Neural crest cell (in vitro differentiated cells): ENCODE results near the gene DDR1. TPM values are rescaled to one million over a fixed set of nuclear protein-coding genes. Genes with fewer than 3 reads are reported as not detected.
"Not testable (repeated sequence)": the region's sequence is repeated elsewhere in the genome, so short reads cannot be mapped to it uniquely, and the experiment has no call there.

Experiments used
- DNase-seq: peaks from one replicate; pipeline ENCODE4 v3.0.0; 2021; ENCODE audit warnings: low read depth, mixed read lengths, low spot score
- H3K27ac Mint-ChIP-seq: one replicate; pipeline ENCODE4 v1.8.0; 2021; ENCODE audit warnings: mild to moderate bottlenecking, mixed read lengths; ENCODE audit not compliant: unreplicated experiment
- H3K27me3 Mint-ChIP-seq: 2 replicates; pipeline ENCODE4 v1.8.0; 2021; ENCODE audit warnings: low read depth, mild to moderate bottlenecking, mixed read lengths
- H3K36me3 Mint-ChIP-seq: 2 replicates; pipeline ENCODE4 v1.8.0; 2021; ENCODE audit warnings: low read depth, mild to moderate bottlenecking, mixed read lengths
- H3K4me1 Mint-ChIP-seq: 2 replicates; pipeline ENCODE4 v1.8.0; 2021; ENCODE audit warnings: mixed read lengths
- H3K4me3 Mint-ChIP-seq: one replicate; pipeline ENCODE4 v1.8.0; 2021; ENCODE audit warnings: mild to moderate bottlenecking, mixed read lengths
- H3K9me3 Mint-ChIP-seq: 2 replicates; pipeline ENCODE4 v1.8.0; 2021; ENCODE audit warnings: mixed read lengths
- total RNA-seq: library from RNA; stranded (reverse); gene quantifications from 2 replicates; pipeline ENCODE4 v1.2.1, GENCODE V29; 2021
- TF ChIP-seq, protein P1 (sequence below): fragments of 200-600 bp; sonication (generic); conservative IDR thresholded peaks from 2 replicates; pipeline ENCODE4 v1.5.0; 2021; ENCODE audit warnings: antibody characterized with exemption, mild to moderate bottlenecking

The DDR1 gene
- total RNA-seq, 1 donor from 2014 or later = 178 TPM

GRCh38 chr6:30847421-30847970 is 36.8 kb upstream of the DDR1 start:
- Mint-ChIP-seq H3K4me1 (peaks cover 37% of the 10 kb centered on the region), H3K36me3 (peaks cover 5% of the 10 kb centered on the region), H3K9me3 (peaks cover 8% of the 10 kb centered on the region), H3K27ac (no peak overlapping the region), H3K27me3 (no peaks in the 10 kb centered on the region), H3K4me3 (no peak overlapping the region)
- no peak for DNase-seq
- TF ChIP-seq, protein P1, sequence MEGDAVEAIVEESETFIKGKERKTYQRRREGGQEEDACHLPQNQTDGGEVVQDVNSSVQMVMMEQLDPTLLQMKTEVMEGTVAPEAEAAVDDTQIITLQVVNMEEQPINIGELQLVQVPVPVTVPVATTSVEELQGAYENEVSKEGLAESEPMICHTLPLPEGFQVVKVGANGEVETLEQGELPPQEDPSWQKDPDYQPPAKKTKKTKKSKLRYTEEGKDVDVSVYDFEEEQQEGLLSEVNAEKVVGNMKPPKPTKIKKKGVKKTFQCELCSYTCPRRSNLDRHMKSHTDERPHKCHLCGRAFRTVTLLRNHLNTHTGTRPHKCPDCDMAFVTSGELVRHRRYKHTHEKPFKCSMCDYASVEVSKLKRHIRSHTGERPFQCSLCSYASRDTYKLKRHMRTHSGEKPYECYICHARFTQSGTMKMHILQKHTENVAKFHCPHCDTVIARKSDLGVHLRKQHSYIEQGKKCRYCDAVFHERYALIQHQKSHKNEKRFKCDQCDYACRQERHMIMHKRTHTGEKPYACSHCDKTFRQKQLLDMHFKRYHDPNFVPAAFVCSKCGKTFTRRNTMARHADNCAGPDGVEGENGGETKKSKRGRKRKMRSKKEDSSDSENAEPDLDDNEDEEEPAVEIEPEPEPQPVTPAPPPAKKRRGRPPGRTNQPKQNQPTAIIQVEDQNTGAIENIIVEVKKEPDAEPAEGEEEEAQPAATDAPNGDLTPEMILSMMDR = no peak

- no peaks in the 10 kb centered on the region for H3K27me3 Mint-ChIP-seq
- peaks cover 33% of the 10 kb centered on the region for H3K4me1 Mint-ChIP-seq
- peaks cover 5% of the 10 kb centered on the region for H3K36me3 Mint-ChIP-seq
- TF ChIP-seq, protein P1 = no peak
- H3K4me3 Mint-ChIP-seq = no peak overlapping the region
- no peak for DNase-seq
- no peak overlapping the region for H3K27ac Mint-ChIP-seq
- H3K9me3 Mint-ChIP-seq = peaks cover 8% of the 10 kb centered on the region
These were observed 36.3 kb upstream of the DDR1 start for GRCh38 chr6:30847971-30848436.

DNA sequence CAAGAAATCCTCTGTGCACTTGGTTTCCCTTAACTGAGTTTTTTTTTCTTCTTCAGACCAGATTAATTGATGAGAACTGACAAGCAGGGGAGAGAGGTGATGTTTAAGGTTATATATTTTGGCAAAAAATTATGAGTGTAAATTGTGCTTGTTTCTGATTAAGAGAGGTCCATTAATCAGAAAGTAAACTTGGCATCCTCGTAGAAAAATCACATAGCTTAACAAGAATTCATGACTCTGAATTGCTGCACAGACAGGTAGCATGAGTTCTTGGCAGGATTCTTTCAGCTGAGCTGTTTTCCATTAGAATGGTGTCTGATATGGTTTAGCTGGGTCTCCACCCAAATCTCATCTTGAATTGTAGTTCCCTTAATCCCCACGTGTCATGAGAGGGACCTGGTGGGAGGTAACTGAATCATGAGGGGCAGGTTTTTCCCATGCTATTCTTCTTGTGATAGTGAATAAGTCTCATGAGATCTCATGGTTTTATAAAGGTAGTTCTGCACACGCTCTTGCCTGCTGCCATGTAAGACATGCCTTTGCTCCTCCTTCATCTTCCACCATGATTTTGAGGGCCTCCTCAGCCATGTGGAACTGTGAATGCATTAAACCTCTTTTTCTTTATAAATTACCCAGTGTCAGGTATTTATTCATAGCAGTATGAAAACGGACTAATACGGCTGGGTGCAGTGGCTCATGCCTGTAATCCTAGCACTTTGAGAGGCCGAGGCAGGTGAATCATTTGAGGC is 34.2 kb upstream of the DDR1 start:
- DNase-seq = no peak
- Mint-ChIP-seq H3K36me3 (peaks cover 5% of the 10 kb centered on the region), H3K9me3 (peaks cover 8% of the 10 kb centered on the region), H3K4me3 (no peak overlapping the region), H3K4me1 (peaks cover 15% of the 10 kb centered on the region), H3K27ac (no peak overlapping the region), H3K27me3 (no peaks in the 10 kb centered on the region)
- TF ChIP-seq, protein P1 = no peak

DNA sequence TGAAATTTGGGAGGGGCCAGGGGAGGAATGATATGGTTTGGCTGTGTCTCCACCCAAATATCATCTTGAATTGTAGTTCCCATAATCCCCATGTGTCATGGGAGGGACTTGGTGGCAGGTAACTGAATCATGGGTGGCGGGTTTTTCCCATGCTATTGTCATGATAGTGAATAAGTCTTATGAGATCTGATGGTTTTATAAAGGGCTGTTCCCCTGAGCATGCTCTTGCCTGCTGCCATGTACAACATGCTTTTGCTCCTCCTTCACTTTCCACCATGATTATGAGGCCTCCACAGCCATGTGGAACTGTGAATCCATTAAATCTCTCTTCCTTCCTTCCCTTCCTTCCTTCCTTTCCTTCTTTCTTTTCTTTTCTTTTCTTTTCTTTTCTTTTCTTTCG is 31.9 kb upstream of the DDR1 start:
- H3K4me1 Mint-ChIP-seq = peaks cover 14% of the 10 kb centered on the region
- H3K27me3 Mint-ChIP-seq, H3K27ac Mint-ChIP-seq, H3K36me3 Mint-ChIP-seq, H3K4me3 Mint-ChIP-seq, DNase-seq, H3K9me3 Mint-ChIP-seq: not testable (repeated sequence)

DNA sequence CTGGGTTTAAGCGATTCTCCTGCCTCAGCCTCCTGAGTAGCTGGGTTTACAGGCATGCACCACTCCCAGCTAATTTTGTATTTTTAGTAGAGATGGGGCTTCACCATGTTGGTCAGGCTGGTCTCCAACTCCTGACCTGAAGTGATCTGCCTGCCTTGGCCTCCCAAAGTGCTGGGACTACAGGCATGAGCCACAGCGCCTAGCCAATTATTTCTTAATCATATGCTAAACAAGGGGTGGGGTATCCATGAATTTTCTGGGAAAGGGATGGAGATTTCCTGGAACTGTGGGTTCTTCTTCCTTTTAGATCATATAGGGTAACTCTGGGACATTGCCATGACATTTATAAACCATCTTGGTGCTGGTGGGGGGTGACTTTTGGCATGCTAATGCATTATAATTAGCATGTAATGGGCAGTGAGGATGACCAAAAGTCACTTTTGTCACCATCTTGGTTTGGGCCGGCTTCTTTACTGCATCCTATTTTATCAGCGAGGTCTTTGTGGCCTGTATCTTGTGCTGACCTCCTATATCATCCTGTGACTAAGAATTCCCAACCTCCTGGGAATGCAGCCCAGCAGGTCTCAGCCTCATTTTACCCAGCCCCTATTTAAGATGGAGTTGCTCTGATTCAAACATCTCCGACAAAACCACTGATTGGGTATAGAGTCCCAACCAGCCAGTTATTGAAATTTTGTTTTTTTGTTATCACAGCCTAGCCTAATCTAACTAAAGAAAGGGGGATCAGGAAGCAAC is 29.9 kb upstream of the DDR1 start:
- Mint-ChIP-seq H3K9me3 (peaks cover 7% of the 10 kb centered on the region), H3K4me3 (no peak overlapping the region), H3K4me1 (peaks cover 21% of the 10 kb centered on the region), H3K27ac (no peak overlapping the region), H3K27me3 (no peaks in the 10 kb centered on the region), H3K36me3 (peaks cover 5% of the 10 kb centered on the region)
- TF ChIP-seq, protein P1 = no peak
- no peak for DNase-seq
